ENCODE results near the gene SLC22A31. TPM values are rescaled to one million over a fixed set of nuclear protein-coding genes. Genes with fewer than 3 reads are reported as not detected.
A peak's percentile ranks its signal among the peaks of the same experiment; 100 is the strongest.
"Not testable (repeated sequence)": the region's sequence is repeated elsewhere in the genome, so short reads cannot be mapped to it uniquely, and the experiment has no call there.

Gene SLC22A31
- not detected in 2 replicates for total RNA-seq

- intact Hi-C loops (cut with micrococcal nuclease), result no loop called here
- H3K4me3 Mint-ChIP-seq, result no peak within 1 kb of the TSS
- H3K27ac Mint-ChIP-seq, result no peak within 1 kb of the TSS
Measured at GRCh38 chr16:89200124-89200849, at the start of gene SLC22A31. TSS of gene SLC22A31 (minus strand) at chr16:89200537. CDS start at chr16:89200501, 36 bp downstream.

GRCh38 chr16:89248196-89248982 is 48.1 kb upstream of the SLC22A31 start:
- no peak overlapping the region for H3K27ac Mint-ChIP-seq
- H3K4me3 Mint-ChIP-seq, result peak overlapping the region; percentile 56
- H3K27me3 Mint-ChIP-seq, result no peaks in the 10 kb centered on the region
- intact Hi-C loops (cut with micrococcal nuclease), result loop anchor here (10.0 kb wide), 1 partner anchor 1294 kb away; the partner anchor contains the start of gene BANP
- H3K4me1 Mint-ChIP-seq, result peaks cover 5% of the 10 kb centered on the region
- ChIA-PET CTCF (interaction anchor here (1.1 kb wide), 1 partner anchor 8 kb away, joined by 5 read pairs; no protein-coding TSS in a partner anchor), POLR2A (interaction anchor here (2.1 kb wide), 1 partner anchor 31 kb away, joined by 9 read pairs; the partner anchor contains the start of gene ZNF778)
- TF ChIP-seq CTCF (IDR thresholded peaks at IDR 0.05), result no peak
- H3K9me3 Mint-ChIP-seq, result peaks cover 9% of the 10 kb centered on the region
- ATAC-seq (ENCODE audit: low read depth) (no peak), DNase-seq (no peak)
- no peaks in the 10 kb centered on the region for H3K36me3 Mint-ChIP-seq (ENCODE audit: low read depth)

More at GRCh38 chr16:89200124-89200849, at the start of gene SLC22A31:
- DNase-seq, result peak; percentile 18
- POLR2A ChIA-PET, result interaction anchor here (1.0 kb wide), 1 partner anchor 16 kb away, joined by 3 read pairs; no protein-coding TSS in a partner anchor
- CTCF ChIA-PET, result no interaction called here
- peaks cover 33% of the 10 kb centered on the region for H3K27me3 Mint-ChIP-seq
- ATAC-seq (ENCODE audit: low read depth), result no peak
- peaks cover 6% of the 10 kb centered on the region for H3K9me3 Mint-ChIP-seq
- H3K36me3 Mint-ChIP-seq (ENCODE audit: low read depth), result no peaks in the 10 kb centered on the region
- TF ChIP-seq CTCF (IDR thresholded peaks at IDR 0.05), result no peak
- peaks cover 14% of the 10 kb centered on the region for H3K4me1 Mint-ChIP-seq

GRCh38 chr16:89247734-89248075 is 47.4 kb upstream of the SLC22A31 start:
- H3K4me3 Mint-ChIP-seq, result peak overlapping the region; percentile 72
- POLR2A ChIA-PET, result interaction anchor here (0.5 to 2.1 kb wide), 7 partner anchors 30 to 626 kb away, joined by 3 to 9 read pairs (median 5); partner anchors contain the start of genes CHMP1A, TCF25 and ZNF778
- H3K27me3 Mint-ChIP-seq; H3K9me3 Mint-ChIP-seq; H3K36me3 Mint-ChIP-seq (ENCODE audit: low read depth); H3K27ac Mint-ChIP-seq; CTCF ChIA-PET; DNase-seq: not testable (repeated sequence)
- peak; percentile 42 for ATAC-seq (ENCODE audit: low read depth)
- H3K4me1 Mint-ChIP-seq, result peaks cover 11% of the 10 kb centered on the region
- intact Hi-C loops (cut with micrococcal nuclease), result loop anchor here (1.0 to 10.0 kb wide), 4 partner anchors 243 to 1293 kb away; partner anchors contain the start of genes ANKRD11, BANP, SPG7 and TRAPPC2L

GRCh38 chr16:89246903-89247733 is 46.8 kb upstream of the SLC22A31 start:
- Mint-ChIP-seq H3K27ac (no peak overlapping the region), H3K9me3 (peaks cover 9% of the 10 kb centered on the region), H3K36me3 (ENCODE audit: low read depth) (no peaks in the 10 kb centered on the region), H3K27me3 (no peaks in the 10 kb centered on the region), H3K4me3 (peak overlapping the region; percentile 72), H3K4me1 (peaks cover 13% of the 10 kb centered on the region)
- ChIA-PET POLR2A (interaction anchor here (0.5 to 2.1 kb wide), 8 partner anchors 29 to 1296 kb away, joined by 3 to 9 read pairs (median 5); partner anchors contain the start of genes CHMP1A, TCF25 and ZNF778), CTCF (no interaction called here)
- TF ChIP-seq CTCF (IDR thresholded peaks at IDR 0.05), result no peak
- intact Hi-C loops (cut with micrococcal nuclease), result loop anchor here (1.0 to 10.0 kb wide), 4 partner anchors 243 to 1292 kb away; partner anchors contain the start of genes ANKRD11, BANP, SPG7 and TRAPPC2L
- DNase-seq (peak; percentile 92), ATAC-seq (ENCODE audit: low read depth) (peak; percentile 97)

- ATAC-seq (ENCODE audit: low read depth), result no peak
- POLR2A ChIA-PET, result interaction anchor here (0.6 to 2.1 kb wide), 3 partner anchors 29 to 1296 kb away, joined by 3 to 9 read pairs (median 5); partner anchors contain the start of gene ZNF778
Measured at GRCh38 chr16:89246383-89246902, 46.1 kb upstream of the SLC22A31 start.

More at GRCh38 chr16:89246383-89246902, 46.1 kb upstream of the SLC22A31 start:
- no peak for DNase-seq
- Mint-ChIP-seq H3K36me3 (ENCODE audit: low read depth) (no peaks in the 10 kb centered on the region), H3K4me1 (peaks cover 17% of the 10 kb centered on the region), H3K27me3 (no peaks in the 10 kb centered on the region), H3K9me3 (peaks cover 9% of the 10 kb centered on the region), H3K27ac (no peak overlapping the region), H3K4me3 (peak overlapping the region; percentile 56)
- no peak for TF ChIP-seq CTCF (IDR thresholded peaks at IDR 0.05)
- CTCF ChIA-PET, result no interaction called here
- intact Hi-C loops (cut with micrococcal nuclease), result loop anchor here (10.0 kb wide), 1 partner anchor 1292 kb away; the partner anchor contains the start of gene BANP

Measured in activated B cell treated with CpG ODN at 0.5 μM for 24 hours (primary cell).